Effector memory CD4-positive, alpha-beta T cell (primary cell): ENCODE measurements around the gene CLEC11A.

Source experiments
- DNase-seq, 3 donors: peaks; one replicate each; pipeline ENCODE4 v3.0.0-alpha.2; 2020
- H3K27ac ChIP-seq: 2 replicates; pipeline ENCODE4 v1.7.0; 2013; ENCODE audit warnings: mild to moderate bottlenecking, low read length, moderate library complexity; ENCODE audit not compliant: insufficient read depth, poor library complexity, severe bottlenecking
- H3K27me3 ChIP-seq: replicated peaks from 2 replicates; pipeline ENCODE4 v1.7.0; 2013; ENCODE audit warnings: mild to moderate bottlenecking, low read length; ENCODE audit not compliant: insufficient read depth, control insufficient read depth, poor library complexity, severe bottlenecking
- H3K36me3 ChIP-seq: 2 replicates; pipeline ENCODE4 v1.7.0; 2013; ENCODE audit warnings: mild to moderate bottlenecking, low read length, moderate library complexity; ENCODE audit not compliant: control insufficient read depth, insufficient read depth
- H3K4me1 ChIP-seq: 2 replicates; pipeline ENCODE4 v1.7.0; 2013; ENCODE audit warnings: low read length, mild to moderate bottlenecking; ENCODE audit not compliant: control insufficient read depth, insufficient read depth, poor library complexity, severe bottlenecking
- H3K4me3 ChIP-seq: 2 replicates; pipeline ENCODE4 v1.7.0; 2013; ENCODE audit warnings: low read length, low read depth, mild to moderate bottlenecking; ENCODE audit not compliant: insufficient read depth, poor library complexity, severe bottlenecking
- H3K9me3 ChIP-seq: 2 replicates; pipeline ENCODE4 v1.7.0; 2013; ENCODE audit warnings: mild to moderate bottlenecking, low read length, moderate library complexity; ENCODE audit not compliant: control insufficient read depth

CLEC11A gene

GRCh38 chr19:50694815-50695145, 28.4 kb upstream of the CLEC11A start:
- Histone ChIP-seq H3K4me1 (no peaks in the 10 kb centered on the region), H3K36me3 (no peaks in the 10 kb centered on the region), H3K4me3 (no peak overlapping the region), H3K27ac (no peak overlapping the region), H3K27me3 (peaks cover 11% of the 10 kb centered on the region), H3K9me3 (no peaks in the 10 kb centered on the region)
- DNase-seq: no peak

GRCh38 chr19:50695251-50696093, 27.7 kb upstream of the CLEC11A start:
- H3K4me3 ChIP-seq: no peak overlapping the region
- H3K9me3 ChIP-seq: no peaks in the 10 kb centered on the region
- H3K27ac ChIP-seq: no peak overlapping the region
- H3K4me1 ChIP-seq: no peaks in the 10 kb centered on the region
- H3K27me3 ChIP-seq: peaks cover 8% of the 10 kb centered on the region
- no peaks in the 10 kb centered on the region for H3K36me3 ChIP-seq
- DNase-seq: no peak

- DNase-seq: no peak
- Histone ChIP-seq H3K9me3 (no peaks in the 10 kb centered on the region), H3K4me3 (no peak overlapping the region), H3K27me3 (peaks cover 8% of the 10 kb centered on the region), H3K4me1 (no peaks in the 10 kb centered on the region), H3K27ac (no peak overlapping the region), H3K36me3 (no peaks in the 10 kb centered on the region)
Measured at GRCh38 chr19:50696094-50696483, 27.1 kb upstream of the CLEC11A start.

- peaks cover 12% of the 10 kb centered on the region for H3K27me3 ChIP-seq
- H3K9me3 ChIP-seq: no peaks in the 10 kb centered on the region
- no peak overlapping the region for H3K27ac ChIP-seq
- H3K36me3 ChIP-seq: no peaks in the 10 kb centered on the region
- H3K4me3 ChIP-seq: no peak overlapping the region
- DNase-seq: no peak
- H3K4me1 ChIP-seq: no peaks in the 10 kb centered on the region
Measured at GRCh38 chr19:50697414-50698124, 25.6 kb upstream of the CLEC11A start.

GRCh38 chr19:50701367-50701985, 21.7 kb upstream of the CLEC11A start:
- Histone ChIP-seq H3K27ac (no peak overlapping the region), H3K36me3 (no peaks in the 10 kb centered on the region), H3K4me1 (no peaks in the 10 kb centered on the region), H3K27me3 (peaks cover 17% of the 10 kb centered on the region), H3K9me3 (no peaks in the 10 kb centered on the region), H3K4me3 (no peak overlapping the region)
- no peak for DNase-seq

GRCh38 chr19:50702158-50702870, 20.9 kb upstream of the CLEC11A start:
- Histone ChIP-seq H3K27ac (no peak overlapping the region), H3K4me3 (no peak overlapping the region)

GRCh38 chr19:50702871-50703829, 20.0 kb upstream of the CLEC11A start:
- Histone ChIP-seq H3K4me1 (no peaks in the 10 kb centered on the region), H3K4me3 (no peak overlapping the region), H3K27me3 (peaks cover 17% of the 10 kb centered on the region), H3K36me3 (no peaks in the 10 kb centered on the region), H3K9me3 (no peaks in the 10 kb centered on the region), H3K27ac (no peak overlapping the region)
- no peak for DNase-seq

More at GRCh38 chr19:50702158-50702870, 20.9 kb upstream of the CLEC11A start:
- H3K36me3 ChIP-seq: no peaks in the 10 kb centered on the region
- H3K4me1 ChIP-seq: no peaks in the 10 kb centered on the region
- no peak for DNase-seq
- peaks cover 17% of the 10 kb centered on the region for H3K27me3 ChIP-seq
- no peaks in the 10 kb centered on the region for H3K9me3 ChIP-seq

GRCh38 chr19:50703915-50704796, 19.0 kb upstream of the CLEC11A start:
- Histone ChIP-seq H3K27me3 (peaks cover 17% of the 10 kb centered on the region), H3K36me3 (no peaks in the 10 kb centered on the region), H3K27ac (no peak overlapping the region), H3K4me1 (no peaks in the 10 kb centered on the region), H3K9me3 (no peaks in the 10 kb centered on the region), H3K4me3 (no peak overlapping the region)
- no peak for DNase-seq
